NCI-H460 (cell line): ENCODE data around the gene SYNPR. TPM values are rescaled to one million over a fixed set of nuclear protein-coding genes. Genes with fewer than 3 reads are reported as not detected.
"Not testable (repeated sequence)": the region's sequence is repeated elsewhere in the genome, so short reads cannot be mapped to it uniquely, and the experiment has no call there.

Experiments used
- DNase-seq: peaks from one replicate; pipeline ENCODE4 v3.0.0-alpha.2; 2016; ENCODE audit warnings: low read depth; ENCODE audit errors: extremely low read depth
- polyA plus RNA-seq: library from polyadenylated mRNA; depleted of rRNA; stranded (reverse); fragments of >200 nt; gene quantifications from 2 replicates; pipeline ENCODE4 v1.2.3, GENCODE V29; 2014; cell fraction: nucleus; rRNA removed
- total RNA-seq: library from RNA; depleted of rRNA; stranded (reverse); fragments of >200 nt; shearing (Covaris generic); gene quantifications from 2 replicates; pipeline ENCODE4 v1.2.3, GENCODE V29; 2014; rRNA removed

SYNPR gene
- total RNA-seq: not detected in 2 replicates
- polyA plus RNA-seq: not detected in 2 replicates

DNA sequence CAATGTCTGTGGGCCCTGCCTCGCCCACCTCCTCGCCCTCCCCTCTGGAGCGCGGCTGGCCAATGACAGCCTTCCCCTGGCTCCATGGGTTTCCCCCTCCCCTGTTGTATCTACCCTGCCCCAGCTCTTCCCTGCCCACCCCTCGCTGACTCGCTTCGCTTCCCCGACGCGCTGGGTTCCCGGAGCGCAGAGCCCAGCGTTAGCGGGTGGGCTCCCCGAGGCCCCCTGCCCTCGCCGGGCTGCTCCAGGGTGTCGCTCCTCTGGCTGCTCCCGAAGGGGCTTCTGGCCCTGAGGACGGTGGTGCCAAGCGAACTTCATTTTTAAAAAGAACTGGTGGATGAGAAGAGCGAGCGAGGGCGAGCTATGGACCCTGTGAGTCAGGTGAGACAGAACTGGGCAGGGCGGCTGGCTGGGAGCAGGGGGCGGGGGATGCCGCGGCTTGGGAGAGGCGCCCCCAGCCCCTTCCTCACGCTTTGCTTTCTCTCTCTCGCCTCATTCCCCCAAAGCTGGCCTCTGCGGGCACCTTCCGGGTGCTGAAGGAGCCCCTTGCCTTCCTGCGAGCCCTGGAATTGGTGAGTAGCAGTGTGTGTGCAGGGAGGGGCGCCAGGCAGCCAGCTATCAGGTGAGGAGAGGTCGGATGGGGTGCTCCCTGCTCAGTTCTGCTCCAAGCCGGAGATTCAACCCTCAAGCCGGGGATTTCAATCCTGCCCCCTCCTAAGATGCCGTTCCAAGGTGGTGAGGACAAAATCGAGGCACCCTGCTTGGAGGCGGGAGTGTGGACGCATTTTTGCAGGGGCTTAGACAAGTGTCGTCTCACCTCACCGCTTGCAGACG is at the start of gene SYNPR:
Gene SYNPR (plus strand): TSS at position 138 of the 834 bp plus-strand sequence.
- no peak for DNase-seq

DNA sequence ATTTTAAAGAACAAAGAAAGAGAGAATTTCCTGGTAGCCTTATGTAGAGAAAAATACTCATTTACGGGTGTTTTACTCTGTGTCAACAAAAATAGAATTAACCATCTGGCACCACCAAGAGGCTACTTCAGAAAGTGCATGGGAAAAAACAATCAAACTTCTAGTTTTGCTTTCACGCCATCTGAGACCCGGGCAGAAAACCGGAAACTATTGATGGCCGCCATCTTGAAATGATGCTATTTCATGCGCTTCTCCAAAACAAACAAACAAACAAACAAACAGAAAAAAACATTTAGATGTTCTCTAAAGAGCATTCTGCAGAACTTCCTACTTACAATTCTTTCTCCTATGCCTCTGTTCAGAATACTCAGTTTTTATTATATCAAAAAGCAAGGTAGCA is 49.4 kb upstream of the SYNPR start:
- peak; percentile 32 for DNase-seq

DNA sequence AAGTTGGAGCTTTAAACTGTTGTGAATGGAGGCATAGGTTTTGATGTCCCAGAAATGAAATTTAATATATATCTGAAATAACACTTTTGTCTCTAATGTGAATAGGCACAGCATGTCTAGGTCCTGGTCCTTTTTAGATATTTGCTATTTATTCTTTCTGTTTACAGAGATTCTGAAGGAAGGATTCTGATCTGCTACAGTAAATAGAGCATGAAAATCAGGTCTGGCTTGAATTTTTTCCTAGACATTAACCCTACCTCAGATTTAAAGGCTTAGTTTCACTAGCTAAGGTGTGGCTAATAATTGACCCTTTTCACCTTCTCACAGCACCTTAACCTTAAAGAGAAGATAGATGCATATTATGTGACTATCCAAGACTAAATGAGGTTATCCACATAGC is 48.0 kb upstream of the SYNPR start:
- DNase-seq: no peak

DNA sequence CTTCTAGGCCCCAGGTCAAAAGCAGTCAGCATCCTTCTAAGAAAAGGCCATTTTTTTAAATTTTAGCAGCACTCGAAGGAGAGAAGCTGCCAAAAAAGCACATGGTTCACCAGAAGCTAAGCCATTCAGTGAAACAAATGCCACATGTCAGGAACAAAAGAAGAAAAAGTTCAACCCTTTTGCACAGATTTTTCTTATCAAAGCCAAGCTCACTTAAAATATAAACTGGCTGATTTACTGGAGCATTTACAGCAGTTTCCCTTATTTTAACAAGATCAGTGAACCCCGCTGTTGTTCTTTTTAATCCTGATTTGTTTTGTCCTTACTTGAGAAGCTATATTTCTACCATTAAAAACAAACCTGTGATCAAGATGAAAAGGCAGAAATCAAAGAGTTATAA is 46.5 kb upstream of the SYNPR start:
- no peak for DNase-seq

DNA sequence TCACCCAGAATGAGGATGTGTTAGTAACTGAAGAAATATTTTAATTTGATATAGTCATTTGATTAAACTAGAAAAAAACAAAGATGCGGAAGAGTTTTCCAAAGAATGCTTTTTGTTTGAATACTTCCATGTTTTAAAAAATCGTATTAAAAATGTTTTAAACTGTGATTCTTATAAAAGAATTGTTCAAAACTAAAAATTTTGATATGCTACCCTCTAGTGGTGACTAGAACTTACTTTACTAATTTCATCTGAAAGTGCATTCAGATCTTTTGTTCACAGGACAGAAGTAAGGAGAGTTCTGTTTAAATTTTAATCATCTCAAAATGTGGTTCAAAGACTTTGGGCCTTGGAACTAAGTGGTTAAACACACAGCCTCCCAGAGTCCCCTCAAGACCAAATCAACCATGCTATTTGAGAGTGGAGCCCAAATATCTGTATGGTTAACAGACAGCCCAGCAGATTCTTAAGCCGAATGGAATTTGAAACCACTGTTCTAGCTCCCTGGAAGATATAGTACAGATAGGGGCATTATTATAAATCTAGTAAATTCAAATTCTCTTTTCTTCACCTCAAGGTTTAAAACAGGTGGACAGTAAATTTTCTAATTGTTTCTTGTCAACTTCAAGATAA is 45.2 kb upstream of the SYNPR start:
- DNase-seq: no peak

DNA sequence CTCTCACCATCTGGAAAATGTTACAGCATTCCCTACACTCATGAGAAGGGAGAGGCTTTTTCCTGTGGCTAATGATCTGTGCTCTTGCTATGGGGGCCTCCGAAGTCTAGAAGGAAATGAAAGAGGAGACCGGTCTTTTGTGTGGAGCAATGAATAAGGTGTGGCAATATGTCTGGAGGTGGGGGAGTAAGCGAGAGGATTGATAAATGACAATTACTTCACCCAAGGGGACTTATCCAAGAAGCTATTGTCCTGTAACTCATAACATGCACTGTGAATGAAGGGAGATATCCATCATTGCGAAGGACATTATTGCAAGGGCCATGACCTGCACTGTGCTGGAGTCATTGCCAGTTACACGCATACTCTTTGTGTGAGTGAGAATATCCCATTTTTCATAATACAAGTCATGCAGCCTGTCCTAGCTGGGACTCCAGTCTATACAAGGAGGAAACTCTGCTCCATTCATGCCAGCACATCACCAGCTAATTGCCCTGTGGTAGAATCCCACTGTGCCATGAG is 37.7 kb upstream of the SYNPR start:
- DNase-seq: no peak

DNA sequence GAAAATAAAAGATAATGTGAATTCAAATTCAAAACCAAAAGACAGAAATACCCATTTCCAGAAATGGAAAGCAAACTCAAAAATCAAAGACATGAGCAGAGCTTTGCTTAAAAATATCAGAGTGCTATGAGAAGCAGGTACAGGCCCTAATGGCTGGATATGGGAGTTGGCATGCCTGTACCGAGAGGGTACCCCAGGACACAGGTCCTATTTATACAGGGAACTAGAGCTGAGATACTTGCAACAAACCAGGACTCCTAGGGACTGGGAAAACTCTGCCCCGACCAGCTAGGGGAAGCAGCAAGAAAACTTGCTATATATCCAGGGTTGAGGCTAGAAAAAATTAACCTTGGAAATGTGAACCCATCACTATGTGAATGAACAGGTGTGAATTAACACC is 36.0 kb upstream of the SYNPR start:
- DNase-seq: no peak

DNA sequence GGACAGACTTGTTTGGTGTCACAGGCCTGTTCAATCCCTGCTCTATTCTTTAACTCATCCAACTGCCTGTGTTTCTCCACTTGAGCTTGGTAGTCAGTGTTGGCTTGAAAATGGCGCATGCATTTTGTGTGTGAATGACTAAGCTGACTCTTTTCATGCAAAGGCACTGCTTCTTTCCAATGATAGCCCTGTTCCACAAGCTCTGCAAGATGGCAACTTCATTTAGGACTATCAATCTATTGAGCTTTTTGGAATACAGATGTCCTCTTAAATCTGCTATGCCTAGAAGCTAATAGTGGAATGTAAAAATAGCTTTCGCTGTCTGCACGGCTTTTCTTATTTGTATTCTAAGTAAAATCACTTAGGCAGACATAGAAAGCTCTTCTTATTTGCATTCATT is 33.6 kb upstream of the SYNPR start:
- DNase-seq: no peak

DNA sequence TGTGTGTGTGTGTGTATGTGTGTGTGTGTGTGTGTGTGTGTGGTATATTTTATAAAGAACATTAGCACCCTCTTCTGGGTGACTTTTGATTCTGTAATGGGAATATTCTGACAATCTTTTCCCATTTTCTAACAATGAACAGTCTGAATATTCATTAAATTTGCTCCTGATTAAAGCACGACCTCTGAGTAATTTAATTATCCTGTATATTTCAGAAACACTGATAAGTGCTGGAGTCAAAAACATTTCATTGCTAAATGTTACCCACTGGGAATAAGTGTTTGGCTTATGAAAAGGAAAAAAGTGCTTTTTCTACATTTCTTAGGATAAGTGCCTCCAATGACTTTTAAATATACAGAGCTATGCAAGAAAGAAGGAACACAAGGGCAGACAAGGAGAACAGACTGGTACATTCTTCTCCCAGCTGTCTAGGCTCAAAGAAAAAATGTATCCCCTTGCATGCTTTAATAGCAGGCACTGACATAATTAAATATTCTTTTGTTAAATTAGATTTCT is 32.3 kb upstream of the SYNPR start:
- no peak for DNase-seq

DNA sequence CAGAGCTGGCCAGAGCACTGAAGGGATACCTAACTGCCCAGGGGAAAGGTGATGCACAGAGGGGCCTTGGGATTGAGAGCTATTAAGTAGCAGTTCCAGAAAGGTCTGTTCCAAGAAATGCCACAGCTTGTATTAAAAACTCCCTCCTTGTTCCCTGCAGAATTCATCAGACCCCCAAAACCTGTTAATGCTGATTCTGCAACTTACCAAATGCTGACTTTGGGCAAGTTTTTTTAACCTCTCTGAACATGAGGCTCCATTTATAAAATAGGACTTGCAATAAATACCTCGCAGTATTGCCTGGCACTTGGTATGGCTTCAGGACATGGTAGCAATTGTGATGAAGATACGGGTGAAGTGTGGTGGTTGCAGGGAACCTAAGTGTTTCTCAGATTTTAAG is 30.1 kb upstream of the SYNPR start:
- DNase-seq: no peak

DNA sequence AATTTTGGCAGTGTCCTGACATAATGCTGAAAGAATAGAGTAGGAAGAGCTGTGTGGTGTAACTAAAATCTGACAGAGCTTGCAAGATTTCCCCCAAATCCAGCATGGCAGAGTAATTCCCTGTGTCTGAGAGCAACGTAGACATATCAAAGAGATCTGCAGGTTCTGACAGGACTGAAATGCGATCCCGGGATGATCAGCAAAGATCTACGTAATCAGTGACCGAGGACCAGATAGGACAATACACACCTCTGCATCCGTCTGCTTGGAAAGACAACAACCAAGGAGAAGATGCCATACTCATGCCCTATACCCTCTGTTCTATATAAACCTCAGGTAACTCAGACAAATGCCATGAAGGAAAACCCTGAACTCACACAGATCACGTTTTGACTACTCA is 26.6 kb upstream of the SYNPR start:
- DNase-seq: no peak

DNA sequence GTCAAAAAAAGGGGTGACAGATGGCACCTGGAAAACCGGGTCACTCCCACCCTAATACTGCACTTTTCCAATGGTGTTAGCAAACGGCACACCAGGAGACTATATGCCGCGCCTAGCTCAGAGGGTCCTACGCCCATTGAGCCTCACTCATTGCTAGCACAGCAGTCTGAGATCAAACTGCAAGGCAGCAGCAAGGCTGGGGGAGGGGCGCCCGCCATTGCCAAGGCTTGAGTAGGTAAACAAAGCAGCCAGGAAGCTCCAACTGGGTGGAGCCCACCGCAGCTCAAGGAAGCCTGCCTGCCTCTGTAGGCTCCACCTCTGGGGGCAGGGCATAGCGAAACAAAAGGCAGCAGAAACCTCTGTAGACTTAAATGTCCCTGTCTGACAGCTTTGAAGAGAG is 22.3 kb upstream of the SYNPR start:
- DNase-seq: not testable (repeated sequence)

DNA sequence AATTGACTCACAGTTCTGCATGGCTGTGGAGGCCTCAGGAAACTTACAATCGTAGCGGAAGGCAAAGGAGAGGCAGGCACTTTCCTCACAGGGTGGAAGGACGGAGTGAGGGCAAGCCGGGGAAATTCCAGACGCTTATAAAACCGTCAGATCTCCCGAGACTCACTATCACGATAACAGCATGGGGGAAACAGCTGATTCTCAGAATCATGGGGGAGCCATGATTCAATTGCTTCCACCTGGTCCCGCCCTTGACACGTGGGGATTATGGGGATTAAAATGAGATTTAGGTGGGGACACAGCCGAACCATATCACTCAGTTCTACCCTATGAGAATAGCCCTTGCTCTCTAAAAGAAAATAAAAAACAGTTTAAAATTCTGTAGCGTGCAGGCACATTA is 13.4 kb upstream of the SYNPR start:
- DNase-seq: no peak

DNA sequence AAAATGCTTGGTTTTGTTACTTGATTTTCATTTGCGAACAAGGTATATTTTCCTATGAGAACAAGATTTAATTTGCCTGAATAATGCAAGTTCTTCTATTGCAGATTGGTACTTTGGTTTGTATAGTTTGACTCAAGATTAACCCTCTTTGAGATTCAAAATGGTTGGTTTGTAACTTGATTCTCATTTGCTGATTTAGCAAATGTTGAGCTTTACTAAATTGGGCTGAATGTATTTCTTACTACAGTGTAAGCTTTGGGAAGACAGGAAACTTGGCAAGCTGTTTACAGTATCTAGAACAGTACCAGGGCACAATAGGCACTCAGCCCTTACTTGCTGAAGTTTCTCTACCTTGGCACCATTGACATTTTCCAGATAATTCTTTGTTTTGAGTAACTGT is 3.7 kb upstream of the SYNPR start:
- DNase-seq: no peak

DNA sequence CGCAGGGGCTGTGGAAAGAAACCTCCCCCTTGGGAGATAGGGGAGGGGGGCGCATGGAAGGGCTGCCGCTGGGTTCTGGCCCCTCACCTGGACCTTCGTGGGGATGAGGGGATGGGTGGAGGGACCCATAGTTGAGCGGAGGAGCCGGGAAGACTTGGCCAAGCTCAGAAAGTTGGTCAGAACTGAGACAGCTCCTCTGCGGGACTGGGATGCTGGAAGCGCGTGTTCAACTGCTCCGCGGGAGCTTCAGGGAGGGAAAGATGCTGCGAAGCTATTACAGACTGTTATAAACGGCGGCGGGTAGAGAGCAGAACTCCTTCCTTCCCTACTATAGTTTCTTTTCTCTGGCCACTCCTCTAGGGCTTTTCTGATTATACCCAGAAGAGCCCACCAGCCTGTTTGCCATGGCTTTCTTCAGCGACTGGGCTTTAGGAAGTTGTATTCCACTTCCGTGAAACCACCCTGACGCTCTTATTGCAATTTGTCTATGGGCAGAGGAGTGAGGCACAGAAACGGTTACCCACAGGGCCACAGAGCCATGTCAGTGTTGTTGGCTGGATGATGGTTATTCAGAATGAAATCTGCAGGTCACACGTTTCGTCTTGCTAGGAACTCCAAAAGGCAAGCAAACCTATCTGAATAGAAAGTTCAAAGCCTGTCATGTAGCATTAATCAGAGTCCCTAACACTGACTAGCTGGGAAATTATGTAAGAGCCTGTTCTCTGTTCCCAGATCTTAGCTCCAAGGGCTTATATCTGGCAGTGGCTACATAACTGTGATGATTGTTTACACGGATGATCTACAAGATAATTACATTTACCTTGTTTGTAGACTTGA is 1.1 kb downstream of the SYNPR start:
- no peak for DNase-seq

DNA sequence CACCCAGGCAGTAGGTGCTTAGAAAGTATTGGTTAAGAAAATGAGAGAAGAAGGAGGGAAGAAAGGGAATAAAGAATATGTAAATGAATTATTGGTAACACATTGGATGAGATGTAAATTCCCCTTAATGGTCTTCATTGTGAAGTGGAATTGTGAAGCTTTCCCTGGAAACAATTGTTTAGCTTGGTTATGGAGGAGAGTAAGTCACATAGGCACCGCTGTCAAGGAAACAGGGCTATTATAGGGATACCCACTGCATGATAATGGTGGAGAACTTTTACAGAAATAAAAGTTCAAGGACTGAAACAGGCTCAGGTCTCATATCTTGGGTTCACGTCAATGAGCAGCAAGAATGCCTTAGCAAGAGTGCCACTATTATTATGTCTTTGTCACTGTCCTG is 9.5 kb downstream of the SYNPR start:
- DNase-seq: no peak

DNA sequence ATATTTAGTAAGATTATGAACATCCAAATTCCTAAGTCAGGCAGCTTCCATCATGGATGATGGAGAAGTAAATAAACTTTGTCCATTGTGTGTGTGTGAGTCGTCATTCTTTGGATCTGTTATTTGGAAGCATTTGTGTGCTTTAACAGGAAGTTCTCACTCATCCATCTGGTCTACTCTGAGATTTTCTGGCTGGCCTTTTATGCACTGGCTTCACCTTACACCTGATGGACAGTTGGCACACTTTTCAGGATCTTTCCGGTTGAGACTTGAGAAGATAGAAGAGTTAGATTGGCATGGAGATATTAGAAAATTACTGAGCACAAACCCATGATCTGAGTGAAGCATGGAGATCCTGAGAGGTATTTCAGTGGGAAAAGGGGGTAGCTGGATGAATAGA is 12.6 kb downstream of the SYNPR start:
- no peak for DNase-seq

DNA sequence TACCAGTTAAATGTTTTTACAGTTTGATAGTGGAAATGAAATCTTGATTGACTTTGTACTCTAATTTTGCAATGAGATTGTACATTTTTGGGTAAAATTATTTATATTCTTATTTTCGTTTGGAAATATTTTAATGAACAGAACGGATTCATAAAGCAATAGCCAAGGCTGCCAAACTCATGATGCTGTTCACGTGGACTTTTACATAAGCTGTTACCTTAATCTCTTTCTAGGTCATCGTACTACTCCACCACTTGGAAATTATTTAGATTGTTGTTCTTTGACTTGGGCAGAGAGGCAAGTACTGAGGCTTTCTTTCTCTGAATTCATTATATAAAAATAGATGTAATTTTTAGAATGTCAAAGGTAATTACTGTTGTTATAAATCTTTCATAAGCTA is 16.2 kb downstream of the SYNPR start:
- no peak for DNase-seq

DNA sequence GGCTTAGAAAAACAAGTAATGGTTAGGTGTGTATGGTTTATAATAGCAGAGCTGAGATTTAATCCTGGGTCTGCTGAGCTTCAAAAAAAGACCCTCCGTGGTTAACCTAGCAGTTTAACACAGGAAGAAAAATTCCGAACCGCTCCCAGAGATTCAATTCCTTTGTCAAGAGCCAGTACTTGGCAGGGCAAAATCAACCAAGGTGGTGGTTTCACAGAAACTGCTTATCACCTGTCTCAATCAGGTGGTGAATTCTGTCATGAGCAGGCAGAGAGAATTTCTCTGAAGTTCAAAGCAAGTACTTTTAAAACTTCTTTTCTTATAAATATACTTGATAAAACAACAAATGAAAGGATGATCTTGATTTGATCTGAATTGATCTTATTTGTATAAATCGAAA is 17.2 kb downstream of the SYNPR start:
- DNase-seq: no peak

DNA sequence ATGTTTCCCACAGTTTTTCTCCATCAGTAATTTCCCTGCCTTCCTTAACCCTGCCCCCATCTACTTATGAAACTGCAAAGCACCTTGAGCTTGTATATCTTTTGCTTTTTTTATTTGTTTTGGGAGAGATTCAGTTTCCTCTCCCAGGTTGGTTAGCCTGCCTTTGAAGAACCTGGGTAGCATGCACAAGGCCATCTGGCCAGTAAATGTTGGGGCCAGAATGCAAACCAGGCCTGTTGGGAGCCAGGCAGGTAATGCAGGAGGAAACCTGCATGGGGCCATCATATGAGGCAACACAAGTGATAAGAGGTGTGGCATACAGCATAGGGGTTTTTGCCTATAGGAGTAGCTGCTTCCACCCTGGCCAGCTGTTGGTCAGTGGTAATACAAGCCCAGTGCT is 17.7 kb downstream of the SYNPR start:
- no peak for DNase-seq

DNA sequence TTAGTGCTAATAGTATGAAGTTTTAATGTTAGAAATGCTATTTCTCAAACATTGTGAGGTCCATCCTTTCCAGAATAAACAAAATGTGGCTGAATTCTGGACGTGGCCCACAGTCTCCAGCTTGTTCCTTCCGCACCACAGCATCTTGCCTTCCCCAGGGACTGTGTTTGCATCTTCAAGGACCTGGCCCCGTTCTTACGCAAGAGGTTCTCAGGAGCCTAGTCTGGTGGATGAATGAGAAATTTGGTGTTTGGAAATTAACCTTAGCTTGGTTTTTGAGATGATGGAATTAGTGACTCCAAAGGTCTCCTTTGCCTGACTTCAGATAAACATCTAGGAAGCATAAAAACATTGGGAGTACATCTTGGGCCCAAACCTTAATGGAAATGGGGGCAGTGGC is 18.1 kb downstream of the SYNPR start:
- DNase-seq: no peak
